Umbilical cord (tissue), 2 donors: ENCODE measurements around the gene SARNP. TPM values are rescaled to one million over a fixed set of nuclear protein-coding genes. Genes with fewer than 3 reads are reported as not detected.
"Not testable (repeated sequence)": the region's sequence is repeated elsewhere in the genome, so short reads cannot be mapped to it uniquely, and the experiment has no call there.

Source experiments
- DNase-seq: peaks from one replicate; pipeline ENCODE4 v3.0.0-alpha.2; 2015; ENCODE audit warnings: low spot score
- total RNA-seq: library from RNA; depleted of rRNA; stranded (reverse); fragments of >200 nt; gene quantifications from one replicate; pipeline ENCODE4 v1.2.3, GENCODE V29; 2014; ENCODE audit warnings: low replicate concordance; ENCODE audit not compliant: insufficient read depth

The SARNP gene
- total RNA-seq, 1 donor from 2014 or later: 83.1 TPM

DNA sequence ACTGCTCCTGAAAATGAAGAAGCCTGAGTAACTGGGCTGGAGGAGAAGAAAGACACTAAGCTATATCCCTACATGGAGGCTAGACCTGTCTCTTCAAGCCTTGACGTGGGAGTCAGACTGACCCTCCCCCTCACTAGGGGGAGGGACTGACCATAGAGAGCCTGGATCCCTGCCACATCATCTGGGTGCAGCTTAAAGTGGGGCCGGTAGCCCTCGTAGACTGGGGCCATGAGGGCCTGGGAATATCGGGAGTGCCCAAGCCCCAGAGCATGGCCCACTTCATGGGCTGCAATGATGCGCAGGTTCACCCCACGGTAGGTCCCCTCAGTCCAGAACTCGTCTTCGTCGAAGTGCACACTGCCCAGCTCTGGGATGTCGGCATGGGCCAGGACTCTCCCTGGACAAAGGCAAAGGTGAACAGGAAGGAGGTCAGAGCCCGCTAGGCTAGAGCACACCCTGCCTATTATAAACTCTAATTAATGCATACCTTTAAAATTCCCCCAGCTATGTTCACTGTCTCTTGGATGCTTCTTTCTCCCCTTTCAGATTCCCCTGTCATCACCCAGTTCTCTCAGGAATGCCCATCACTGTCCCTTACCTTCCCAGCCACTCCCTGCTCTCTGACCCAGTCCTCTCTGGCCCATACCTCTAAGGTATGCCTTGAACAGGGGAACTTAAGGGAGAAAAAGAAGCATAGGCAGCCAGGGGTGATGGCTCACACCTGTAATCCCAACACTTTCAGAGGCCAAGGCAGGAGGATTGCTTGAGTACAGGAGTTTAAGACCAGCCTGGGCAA, 22.0 kb upstream of the SARNP start:
- no peak for DNase-seq

DNA sequence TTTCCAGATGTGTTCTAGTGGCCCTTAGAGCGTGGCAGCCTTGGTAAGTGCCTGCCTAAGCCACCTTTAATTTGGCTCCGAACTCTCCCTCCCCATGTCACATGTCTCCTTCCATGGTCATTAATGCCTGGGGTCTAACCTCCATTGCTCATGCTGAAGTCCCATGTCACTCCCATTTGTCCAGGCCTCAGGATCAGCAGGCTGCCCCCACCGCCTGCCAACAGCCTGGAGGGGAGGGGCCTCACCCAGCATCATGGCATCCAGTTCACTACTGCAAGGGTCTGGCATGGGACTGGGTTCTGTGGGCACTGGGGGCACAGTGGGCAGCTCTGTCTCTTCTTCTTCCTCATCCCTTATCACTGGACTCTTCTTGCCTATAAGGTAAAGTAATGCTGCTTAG, 20.8 kb upstream of the SARNP start:
- no peak for DNase-seq

DNA sequence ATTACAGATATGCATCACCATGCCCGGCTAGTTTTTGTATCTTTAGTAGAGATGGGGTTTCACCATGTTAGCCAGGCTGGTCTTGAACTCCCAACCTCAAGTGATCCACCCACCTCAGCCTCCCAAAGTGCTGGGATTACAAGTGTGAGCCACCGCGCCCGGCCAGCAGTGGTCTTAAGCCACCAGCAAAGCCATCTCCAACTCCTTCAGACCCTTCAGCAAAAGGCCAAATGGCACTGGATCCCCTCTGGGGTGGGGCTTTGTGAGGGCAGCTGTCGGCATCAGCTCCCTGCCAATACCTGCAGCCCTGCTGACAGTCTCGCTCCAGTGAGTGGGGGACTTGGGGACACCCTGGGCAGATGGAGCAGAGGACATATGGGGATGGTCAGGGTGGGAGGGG, 16.9 kb upstream of the SARNP start:
- not testable (repeated sequence) for DNase-seq

DNA sequence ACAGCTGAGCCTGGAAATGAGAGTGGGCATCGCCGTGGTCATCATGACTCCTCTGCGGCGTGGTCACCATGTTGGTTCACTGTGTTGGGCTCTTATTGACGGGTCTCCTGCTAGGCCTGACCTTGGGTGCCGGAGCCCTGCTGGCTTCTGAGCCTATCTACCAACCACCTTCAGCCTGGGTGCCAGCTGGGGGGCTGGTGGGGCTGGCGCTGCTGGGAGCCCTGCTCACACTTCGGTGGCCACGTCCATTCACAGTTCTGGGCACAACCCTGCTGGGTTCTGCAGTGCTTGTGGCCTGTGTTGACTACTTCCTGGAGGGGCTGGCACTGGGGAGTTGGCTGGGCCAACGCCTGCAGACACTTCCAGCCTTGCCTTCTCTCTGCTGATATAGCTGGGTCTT, 15.5 kb upstream of the SARNP start:
- no peak for DNase-seq

DNA sequence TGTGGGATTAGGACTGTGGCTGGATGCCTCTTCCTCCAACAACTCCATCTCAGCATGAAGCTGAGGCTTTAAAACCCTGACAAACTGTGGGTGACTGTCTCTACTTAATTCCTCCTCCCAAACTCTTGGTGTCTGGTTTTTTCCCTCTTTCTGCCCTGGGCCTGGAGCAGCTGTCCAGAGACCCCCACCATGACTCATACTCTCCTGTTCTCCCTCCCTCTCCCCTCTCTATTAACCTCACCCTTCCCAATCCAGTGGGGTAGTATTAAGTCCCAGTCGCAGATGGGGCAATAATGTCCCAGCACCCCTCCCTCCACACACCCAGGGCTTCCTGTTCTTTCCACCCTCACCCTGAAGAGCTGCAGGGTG, 13.9 kb upstream of the SARNP start:
- DNase-seq: peak; percentile 52

DNA sequence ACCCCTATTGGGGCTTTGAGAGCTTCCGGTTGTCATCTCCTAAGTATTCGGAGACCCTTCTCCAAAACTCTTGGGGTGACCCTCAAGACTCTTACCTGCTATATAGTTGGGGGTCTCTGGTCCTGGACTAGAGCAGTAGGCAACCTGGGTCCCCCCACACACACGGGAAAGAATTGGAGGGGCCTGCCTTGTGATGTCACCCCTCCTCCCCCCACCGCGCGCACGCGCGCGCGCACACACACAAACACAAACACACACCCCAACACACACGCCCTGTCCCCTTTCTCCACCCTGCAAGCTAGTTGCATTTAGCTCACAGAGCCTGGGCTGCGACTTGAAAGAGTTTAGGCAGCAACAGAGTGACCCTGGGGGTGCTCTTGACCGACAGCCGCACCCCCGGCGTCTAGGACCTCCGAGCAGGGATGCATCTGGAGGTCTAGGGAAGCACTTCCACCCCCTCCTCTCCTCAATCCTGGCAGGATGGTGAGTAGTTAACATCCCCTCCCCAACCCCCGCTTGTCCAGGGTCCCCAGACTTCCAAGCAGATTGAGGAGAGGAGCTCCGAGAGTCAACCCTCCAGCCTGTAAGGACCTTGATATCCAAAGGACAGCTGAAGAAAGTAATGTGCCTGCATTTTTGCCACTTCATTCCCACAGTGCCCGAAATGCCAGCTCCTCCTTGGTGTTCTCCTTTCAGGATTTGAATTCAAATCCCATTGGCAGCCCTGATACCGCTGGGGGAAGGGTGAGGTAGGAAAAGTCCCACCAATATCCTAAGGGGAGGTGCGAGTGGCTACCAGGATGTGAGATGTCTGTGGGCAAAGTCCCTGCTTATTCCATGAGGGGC, 13.3 kb upstream of the SARNP start:
- DNase-seq: peak; percentile 83

DNA sequence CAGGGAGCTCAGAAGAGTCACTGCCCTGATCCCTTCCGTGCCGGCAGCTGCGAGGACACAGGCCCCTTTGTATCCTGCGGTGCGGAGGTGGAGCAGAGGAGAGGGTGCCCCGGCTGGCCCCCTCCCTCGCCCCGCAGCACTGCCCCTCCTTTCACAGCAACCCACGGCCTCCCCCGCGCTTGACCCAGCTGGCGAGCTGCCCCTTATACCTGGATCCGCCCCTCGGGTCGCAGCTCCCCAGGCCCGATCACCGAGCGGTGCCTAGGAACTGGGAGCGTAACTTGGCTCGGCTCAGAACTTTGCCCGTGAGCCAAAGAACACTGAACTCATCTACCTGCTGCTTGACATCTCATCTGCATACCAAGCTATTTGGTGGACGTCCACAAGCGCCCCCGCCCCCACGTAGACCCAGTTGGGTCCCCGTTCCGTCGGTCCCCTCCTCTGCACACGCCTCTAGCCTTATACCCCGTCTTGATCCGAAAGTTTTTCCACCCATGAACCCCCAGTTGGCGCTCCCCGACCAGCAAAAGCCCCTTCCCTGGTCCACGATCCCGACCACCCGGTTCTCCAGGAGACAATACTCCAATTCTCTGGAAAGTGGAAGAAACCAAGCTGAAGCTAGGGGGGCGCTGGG, 12.6 kb upstream of the SARNP start:
- no peak for DNase-seq

DNA sequence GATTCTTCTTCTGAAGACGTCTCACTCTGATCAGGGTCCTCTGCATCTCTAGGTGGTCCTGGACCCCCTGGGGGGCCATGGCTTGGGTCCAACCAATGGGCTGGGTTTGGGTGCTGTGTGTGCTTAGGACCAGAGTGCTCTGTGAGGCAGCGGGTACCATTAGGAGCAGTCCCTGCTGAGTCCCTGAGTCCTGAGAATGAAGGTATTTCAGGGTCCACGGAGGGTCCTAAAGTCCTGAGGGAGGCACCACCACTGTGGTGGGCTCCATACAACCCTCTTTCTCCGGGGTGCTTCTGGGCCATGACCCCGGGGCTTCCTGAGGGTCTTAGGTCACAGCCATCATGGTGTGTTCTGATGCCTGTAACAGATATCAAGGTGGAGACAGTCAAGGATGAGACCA, 10.8 kb upstream of the SARNP start:
- DNase-seq: no peak

DNA sequence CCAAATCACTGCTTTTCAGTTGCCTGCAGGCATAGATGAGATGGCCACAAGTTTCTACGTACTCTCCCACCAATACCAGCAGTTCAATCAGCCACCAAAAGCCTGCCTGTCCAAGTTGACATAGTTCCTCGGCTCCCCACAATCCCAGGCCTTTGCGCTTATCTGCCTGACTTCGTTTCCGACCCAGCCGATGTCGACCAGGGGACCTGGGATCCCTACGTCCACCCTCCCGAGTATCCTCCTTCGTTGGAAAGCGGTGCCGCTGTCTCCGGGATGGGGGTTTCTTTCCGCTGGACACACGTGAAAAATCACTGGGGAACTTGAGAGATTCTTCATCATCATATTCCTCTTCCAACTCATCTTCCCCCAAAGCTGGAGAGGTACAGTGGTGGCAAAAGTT, 10.3 kb upstream of the SARNP start:
- DNase-seq: no peak

DNA sequence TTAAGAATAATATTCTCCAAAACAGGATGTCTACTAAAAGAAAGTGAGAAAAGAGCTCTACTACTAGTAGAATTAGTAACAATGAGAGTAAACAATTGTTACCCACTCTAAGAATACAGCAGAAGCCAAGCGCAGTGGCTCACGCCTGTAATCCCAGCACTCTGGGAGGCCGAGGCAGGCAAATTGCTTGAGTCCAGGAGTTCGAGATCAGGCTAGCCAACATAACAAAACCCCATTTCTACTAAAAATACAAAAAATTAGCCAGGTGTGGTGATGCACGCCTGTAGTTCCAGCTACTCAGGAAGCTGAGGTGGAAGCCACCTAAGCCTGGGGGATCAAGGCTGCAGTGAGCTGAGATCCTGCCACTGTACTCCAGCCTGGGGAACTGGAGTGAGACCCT, 7.2 kb upstream of the SARNP start:
- no peak for DNase-seq

DNA sequence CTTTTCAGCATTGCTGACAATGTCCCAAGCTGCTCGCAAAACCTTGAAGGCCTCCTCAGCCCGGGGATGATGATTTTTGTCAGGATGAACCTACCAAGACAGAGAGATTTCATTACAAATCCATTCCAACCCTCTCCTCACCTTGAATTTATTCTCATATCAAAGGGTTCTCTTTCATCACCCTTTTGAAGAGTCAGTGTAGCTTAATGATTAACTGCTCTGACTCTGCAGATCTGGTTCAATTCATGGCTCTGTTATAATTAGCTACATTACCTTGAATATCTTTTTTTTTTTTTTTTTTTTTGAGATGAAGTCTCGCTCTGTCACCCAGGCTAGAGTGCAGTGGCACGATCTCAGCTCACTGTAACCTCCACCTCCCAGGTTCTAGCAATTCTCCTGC, 5.9 kb upstream of the SARNP start:
- no peak for DNase-seq

DNA sequence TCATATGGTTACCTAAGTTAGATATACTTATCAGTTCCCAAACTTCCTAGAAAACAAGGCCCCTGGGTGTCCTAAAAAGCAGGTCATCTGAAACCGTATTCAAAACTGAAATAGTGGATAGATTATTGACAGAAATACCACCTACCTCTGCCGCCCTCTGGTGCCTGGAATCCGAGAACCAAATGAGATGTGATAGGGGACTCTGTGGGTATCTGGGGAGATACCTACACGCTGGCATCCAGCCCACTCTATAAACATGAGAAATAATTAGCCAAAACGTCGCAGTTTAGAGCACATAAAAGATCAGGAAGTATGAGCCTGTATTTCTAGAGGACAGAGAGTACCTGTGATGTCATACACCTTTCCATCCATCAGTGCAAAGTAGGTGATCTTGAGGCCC, 4.7 kb upstream of the SARNP start:
- DNase-seq: no peak

DNA sequence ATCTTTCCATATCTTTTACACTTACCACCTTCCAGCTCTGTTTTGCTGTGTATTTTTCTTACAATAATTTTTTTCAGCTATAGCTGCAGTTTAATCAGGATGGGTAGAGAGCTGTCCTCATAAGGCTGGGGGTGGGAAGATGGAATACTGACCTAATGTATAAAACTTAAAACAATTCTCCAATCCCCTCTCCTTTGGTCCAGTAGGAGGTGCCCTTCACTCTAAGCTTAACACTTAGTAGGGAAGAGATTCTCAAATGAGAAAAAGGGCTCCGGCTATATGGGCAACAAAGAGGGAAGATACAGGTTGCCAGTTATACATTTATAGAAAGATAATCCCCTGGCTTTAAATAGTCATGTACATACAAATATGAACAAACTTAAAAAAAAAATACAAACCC, 3.2 kb upstream of the SARNP start:
- no peak for DNase-seq

DNA sequence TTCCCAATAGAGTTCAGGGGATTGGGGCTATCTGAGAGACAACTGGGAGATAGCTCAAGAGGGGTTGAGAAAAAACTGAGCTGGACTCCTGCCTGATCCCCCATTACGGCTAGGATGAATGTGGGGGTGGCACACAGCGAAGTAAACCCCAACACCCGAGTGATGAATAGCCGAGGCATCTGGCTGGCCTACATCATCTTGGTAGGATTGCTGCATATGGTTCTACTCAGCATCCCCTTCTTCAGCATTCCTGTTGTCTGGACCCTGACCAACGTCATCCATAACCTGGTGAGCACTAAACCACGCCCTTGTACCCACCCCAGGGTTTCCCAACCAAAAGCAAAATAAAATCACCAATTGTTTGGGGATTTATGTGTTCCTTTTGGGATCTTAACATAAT, 1.4 kb upstream of the SARNP start:
- DNase-seq: no peak

DNA sequence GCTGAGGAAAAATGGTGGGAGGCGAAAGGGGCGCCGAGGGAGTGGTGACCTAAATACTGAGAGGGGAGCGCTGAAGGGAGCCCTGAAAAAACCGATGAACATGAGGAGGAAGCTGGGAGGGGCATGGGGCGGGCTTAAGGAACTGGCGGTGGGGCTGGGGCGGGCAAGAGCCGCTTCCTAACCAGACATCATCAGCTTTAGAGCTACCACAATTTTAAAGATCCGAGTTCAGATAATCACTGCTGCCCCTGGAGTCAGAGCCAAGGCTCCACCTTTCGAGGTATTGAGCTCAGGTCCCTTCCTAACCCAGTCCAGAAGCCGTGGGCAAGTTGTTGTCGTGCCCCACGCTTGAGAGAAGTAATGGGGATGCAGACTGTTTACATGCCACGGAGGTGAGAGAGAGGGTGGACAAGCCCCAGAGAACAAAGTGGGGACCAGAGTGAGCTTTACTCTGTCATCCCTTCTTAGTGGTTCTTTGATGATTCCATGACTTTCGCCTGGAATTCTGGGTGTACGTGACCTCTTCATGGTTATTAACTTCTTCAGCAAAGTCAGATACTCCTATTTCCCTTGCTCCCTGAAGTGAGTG, 710 bp upstream of the SARNP start:
- DNase-seq: no peak

DNA sequence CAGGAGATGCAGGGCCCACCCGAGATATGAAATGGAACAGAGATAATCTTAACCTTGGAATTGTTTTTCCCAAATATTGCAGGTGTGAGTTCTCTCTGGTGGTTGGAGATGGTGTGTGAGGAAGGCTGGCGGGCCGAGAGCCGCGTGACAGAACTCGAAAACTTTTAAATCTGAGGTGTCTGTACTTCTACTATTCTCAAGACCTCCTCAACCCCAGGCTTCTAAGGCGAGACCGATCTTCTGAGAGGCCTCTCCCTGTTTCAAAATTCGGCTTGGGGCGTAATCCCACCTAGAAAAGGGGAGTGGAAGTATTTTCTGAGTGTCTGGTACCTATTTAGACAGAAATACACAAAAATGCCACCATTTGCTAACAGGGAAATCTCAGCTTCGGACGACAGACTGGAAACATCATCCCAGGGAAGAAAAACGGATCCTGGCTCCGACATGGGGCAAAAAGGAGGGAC, 611 bp downstream of the SARNP start:
- DNase-seq: peak; percentile 45

DNA sequence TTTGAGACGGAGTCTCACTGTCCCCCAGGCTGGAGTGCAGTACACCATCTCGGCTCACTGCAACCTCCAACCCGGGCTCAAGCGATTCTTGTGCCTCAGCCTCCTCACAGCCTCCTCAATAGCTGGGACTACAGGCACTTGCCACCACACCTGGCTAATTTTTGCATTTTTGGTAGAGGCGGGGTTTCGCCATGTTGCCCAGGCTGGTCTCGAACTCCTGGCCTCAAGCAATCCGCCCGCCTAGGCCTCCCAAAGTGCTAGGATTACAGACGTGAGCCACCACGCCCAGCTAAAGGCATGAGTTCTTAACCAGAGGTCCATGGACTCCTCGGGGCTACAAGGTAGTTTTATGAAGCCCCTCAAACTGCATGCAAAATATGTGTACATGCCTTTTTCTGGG, 2.1 kb downstream of the SARNP start:
- no peak for DNase-seq

DNA sequence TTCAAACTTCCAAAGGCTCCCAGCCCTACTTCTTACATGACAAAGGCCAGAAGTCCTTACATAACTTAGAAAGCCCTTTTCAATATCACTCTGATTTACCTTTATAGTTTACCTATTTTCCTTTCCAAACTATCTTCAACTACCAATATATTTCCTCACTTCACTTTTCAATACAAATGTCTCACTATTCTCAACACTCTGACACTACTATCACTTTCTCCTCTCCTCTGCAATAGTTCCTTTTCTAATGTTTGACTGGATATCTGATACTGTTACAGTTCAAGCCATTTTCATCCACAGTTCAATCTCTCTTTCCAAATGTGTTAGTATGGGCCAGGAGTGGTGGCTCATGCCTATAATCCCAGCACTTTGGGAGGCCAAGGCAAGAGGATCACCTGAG, 3.3 kb downstream of the SARNP start:
- no peak for DNase-seq

DNA sequence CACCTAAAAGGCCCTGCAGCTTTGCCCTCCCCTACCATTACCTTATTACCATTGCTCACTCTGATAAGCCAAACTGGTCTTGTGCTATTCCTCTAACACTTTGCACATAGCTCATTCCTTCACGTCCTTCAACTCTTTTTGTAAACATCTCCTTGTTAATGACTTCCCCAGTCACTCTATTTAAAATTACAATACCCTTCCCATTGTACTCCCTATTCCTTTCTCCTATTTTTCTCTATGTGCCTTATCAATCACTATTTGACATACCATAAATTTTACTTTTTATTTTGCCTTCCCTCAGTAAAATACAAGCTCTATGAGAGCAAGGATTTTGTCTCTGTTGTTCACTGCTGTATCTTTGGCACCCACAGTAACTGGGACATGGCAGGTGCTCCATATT, 5.4 kb downstream of the SARNP start:
- no peak for DNase-seq

DNA sequence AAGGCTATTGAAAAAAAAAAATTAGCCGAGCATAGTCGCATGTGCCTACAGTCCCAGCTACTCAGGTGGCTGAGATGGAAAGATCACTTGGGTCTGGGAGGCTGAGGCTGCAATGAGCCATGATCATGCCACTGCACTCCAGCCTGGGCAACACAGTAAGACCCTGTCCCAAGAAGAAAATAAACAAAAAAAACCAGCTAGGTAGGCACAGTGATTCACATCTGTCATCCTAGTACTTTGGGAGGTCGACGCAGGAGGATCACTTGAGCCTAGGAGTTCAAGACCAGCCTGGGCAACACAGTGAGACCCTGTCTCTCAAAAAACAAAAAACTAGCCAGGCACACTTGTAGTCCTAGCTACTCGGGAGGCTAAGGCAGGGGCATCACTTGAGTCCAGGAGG, 8.2 kb downstream of the SARNP start:
- DNase-seq: no peak

DNA sequence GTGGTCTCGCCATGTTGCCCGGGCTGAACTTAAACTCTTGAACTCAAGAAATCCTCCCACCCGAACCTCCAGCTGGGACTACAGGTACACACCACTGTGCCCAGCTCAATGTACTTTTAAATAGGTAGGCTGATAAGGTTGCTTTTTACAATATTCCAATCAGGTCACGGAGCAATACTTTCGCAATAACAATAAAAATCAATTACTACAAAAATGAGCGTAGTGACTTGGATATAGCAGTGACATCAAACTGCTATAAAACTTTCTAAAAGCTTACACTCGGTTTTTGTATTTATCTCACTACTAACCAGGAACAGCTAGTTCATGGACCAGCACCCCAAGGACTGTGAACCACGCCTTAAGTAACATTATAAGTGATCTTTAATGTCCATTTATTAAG, 10.5 kb downstream of the SARNP start:
- DNase-seq: no peak

DNA sequence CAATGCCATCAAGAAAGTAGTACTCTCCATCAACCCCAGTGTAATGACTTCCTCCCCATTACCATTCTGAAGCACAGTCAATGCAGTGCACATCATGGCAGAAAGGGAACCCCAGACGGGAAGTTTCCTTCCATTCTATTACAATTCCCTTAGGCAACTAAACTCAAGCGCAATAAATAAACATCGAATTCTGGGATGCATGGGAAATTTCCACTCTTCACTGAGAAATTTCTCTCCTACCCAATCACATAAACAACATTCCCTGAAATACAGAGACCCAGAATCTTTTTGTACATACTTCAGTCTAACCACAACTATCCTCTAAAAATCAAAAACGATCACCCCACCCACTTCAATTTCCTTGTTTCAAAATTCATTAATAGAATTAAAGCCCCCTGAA, 20.0 kb downstream of the SARNP start:
- no peak for DNase-seq
